ENCODE measurements around the gene TOR1A.

DNA sequence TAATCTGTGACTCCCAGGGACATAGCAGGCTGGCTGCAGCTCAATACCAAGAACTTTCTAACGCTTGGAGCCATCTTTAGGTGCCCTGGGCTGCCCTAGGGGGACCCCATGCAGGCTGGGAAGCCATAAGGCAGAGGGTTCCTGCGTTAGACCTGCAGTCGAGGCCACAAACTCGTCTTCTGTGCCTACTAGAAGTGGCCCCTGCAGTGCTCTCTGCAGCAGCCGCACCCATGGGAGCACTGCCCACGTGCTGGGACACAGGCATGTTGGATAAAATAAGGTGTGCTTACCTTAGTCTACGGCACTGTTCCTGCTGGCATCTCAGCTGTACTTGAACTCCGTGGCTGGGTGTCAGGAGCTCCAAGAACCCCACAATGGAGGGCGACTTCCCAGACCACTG, 11.6 kb downstream of the TOR1A start:
- TF ChIP-seq, protein P1, sequence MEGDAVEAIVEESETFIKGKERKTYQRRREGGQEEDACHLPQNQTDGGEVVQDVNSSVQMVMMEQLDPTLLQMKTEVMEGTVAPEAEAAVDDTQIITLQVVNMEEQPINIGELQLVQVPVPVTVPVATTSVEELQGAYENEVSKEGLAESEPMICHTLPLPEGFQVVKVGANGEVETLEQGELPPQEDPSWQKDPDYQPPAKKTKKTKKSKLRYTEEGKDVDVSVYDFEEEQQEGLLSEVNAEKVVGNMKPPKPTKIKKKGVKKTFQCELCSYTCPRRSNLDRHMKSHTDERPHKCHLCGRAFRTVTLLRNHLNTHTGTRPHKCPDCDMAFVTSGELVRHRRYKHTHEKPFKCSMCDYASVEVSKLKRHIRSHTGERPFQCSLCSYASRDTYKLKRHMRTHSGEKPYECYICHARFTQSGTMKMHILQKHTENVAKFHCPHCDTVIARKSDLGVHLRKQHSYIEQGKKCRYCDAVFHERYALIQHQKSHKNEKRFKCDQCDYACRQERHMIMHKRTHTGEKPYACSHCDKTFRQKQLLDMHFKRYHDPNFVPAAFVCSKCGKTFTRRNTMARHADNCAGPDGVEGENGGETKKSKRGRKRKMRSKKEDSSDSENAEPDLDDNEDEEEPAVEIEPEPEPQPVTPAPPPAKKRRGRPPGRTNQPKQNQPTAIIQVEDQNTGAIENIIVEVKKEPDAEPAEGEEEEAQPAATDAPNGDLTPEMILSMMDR (IDR thresholded peaks at IDR 0.05 in 2 of 3, conservative IDR thresholded peaks at IDR 0.05 in 1 of 3; ENCODE audit: borderline replicate concordance in 1 of 3, insufficient read depth in 1 of 3, low read depth in 2 of 3, low read length in 2 of 3) = no peak
- TF ChIP-seq YY1 (IDR thresholded peaks at IDR 0.05; ENCODE audit: extremely low read depth, insufficient replicate concordance, low read depth, low read length) = no peak
- TF ChIP-seq EZH2 (IDR thresholded peaks at IDR 0.05) = no peak
- TF ChIP-seq POLR2A (IDR thresholded peaks at IDR 0.05; ENCODE audit: borderline replicate concordance, extremely low read depth, insufficient read depth, insufficient read length) = no peak
- TF ChIP-seq SP1 (IDR thresholded peaks at IDR 0.05; ENCODE audit: low read depth) = no peak
- no peak for TF ChIP-seq SIN3A (IDR thresholded peaks at IDR 0.05; ENCODE audit: low read depth)
- TF ChIP-seq, protein P2, sequence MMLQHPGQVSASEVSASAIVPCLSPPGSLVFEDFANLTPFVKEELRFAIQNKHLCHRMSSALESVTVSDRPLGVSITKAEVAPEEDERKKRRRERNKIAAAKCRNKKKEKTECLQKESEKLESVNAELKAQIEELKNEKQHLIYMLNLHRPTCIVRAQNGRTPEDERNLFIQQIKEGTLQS (IDR thresholded peaks at IDR 0.05) = no peak
- no peak for TF ChIP-seq ZNF274 (IDR thresholded peaks at IDR 0.05; ENCODE audit: low read depth, low read length)
- no peak for TF ChIP-seq EZH2phosphoT487 (IDR thresholded peaks at IDR 0.05; ENCODE audit: borderline replicate concordance)
- TF ChIP-seq, protein P3, sequence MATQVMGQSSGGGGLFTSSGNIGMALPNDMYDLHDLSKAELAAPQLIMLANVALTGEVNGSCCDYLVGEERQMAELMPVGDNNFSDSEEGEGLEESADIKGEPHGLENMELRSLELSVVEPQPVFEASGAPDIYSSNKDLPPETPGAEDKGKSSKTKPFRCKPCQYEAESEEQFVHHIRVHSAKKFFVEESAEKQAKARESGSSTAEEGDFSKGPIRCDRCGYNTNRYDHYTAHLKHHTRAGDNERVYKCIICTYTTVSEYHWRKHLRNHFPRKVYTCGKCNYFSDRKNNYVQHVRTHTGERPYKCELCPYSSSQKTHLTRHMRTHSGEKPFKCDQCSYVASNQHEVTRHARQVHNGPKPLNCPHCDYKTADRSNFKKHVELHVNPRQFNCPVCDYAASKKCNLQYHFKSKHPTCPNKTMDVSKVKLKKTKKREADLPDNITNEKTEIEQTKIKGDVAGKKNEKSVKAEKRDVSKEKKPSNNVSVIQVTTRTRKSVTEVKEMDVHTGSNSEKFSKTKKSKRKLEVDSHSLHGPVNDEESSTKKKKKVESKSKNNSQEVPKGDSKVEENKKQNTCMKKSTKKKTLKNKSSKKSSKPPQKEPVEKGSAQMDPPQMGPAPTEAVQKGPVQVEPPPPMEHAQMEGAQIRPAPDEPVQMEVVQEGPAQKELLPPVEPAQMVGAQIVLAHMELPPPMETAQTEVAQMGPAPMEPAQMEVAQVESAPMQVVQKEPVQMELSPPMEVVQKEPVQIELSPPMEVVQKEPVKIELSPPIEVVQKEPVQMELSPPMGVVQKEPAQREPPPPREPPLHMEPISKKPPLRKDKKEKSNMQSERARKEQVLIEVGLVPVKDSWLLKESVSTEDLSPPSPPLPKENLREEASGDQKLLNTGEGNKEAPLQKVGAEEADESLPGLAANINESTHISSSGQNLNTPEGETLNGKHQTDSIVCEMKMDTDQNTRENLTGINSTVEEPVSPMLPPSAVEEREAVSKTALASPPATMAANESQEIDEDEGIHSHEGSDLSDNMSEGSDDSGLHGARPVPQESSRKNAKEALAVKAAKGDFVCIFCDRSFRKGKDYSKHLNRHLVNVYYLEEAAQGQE (IDR thresholded peaks at IDR 0.05; ENCODE audit: low read depth) = no peak
- no peak for TF ChIP-seq TCF7L2 (IDR thresholded peaks at IDR 0.05; ENCODE audit: borderline replicate concordance, extremely low read depth, insufficient read depth, insufficient read length)
- no peak for TF ChIP-seq ELF1 (IDR thresholded peaks at IDR 0.05; ENCODE audit: borderline replicate concordance, low read depth)
- TF ChIP-seq POLR2AphosphoS5 (IDR thresholded peaks at IDR 0.05; ENCODE audit: low read depth, low read length) = no peak
